ENCODE results near the gene GGT5. TPM values are rescaled to one million over a fixed set of nuclear protein-coding genes. Genes with fewer than 3 reads are reported as not detected.
"Not testable (repeated sequence)": the region's sequence is repeated elsewhere in the genome, so short reads cannot be mapped to it uniquely, and the experiment has no call there.

The GGT5 gene
- total and polyA plus RNA-seq, 4 donors: 6.3 to 35.0 (median 20.2) TPM

- H3K27me3 ChIP-seq (ENCODE audit: control insufficient read depth in 4 of 4, insufficient read depth in 4 of 4, low read length in 3 of 4); H3K9me3 ChIP-seq (ENCODE audit: control insufficient read depth in 4 of 4, low read length in 3 of 4); H3K27ac ChIP-seq (ENCODE audit: low read depth in 1 of 2, low read length in 2 of 2); H3K36me3 ChIP-seq (ENCODE audit: control insufficient read depth in 4 of 4, insufficient read depth in 3 of 4, low read depth in 1 of 4, low read length in 3 of 4); DNase-seq (ENCODE audit: low spot score); H3K4me3 ChIP-seq (ENCODE audit: low read depth in 1 of 3, low read length in 3 of 3); H3K9ac ChIP-seq (ENCODE audit: low read depth in 1 of 2, low read length in 2 of 2); H3K4me1 ChIP-seq (ENCODE audit: control insufficient read depth in 4 of 4, insufficient read depth in 4 of 4, low read length in 3 of 4): not testable (repeated sequence)
- TF ChIP-seq, protein P1, sequence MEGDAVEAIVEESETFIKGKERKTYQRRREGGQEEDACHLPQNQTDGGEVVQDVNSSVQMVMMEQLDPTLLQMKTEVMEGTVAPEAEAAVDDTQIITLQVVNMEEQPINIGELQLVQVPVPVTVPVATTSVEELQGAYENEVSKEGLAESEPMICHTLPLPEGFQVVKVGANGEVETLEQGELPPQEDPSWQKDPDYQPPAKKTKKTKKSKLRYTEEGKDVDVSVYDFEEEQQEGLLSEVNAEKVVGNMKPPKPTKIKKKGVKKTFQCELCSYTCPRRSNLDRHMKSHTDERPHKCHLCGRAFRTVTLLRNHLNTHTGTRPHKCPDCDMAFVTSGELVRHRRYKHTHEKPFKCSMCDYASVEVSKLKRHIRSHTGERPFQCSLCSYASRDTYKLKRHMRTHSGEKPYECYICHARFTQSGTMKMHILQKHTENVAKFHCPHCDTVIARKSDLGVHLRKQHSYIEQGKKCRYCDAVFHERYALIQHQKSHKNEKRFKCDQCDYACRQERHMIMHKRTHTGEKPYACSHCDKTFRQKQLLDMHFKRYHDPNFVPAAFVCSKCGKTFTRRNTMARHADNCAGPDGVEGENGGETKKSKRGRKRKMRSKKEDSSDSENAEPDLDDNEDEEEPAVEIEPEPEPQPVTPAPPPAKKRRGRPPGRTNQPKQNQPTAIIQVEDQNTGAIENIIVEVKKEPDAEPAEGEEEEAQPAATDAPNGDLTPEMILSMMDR (IDR thresholded peaks at IDR 0.05; ENCODE audit: low read depth, low read length, missing input control): peak; percentile 36
- TF ChIP-seq RAD21 (IDR thresholded peaks at IDR 0.05): peak; percentile 62 to 65
- WGBS: 27% methylated on average over 8 of the region's 10 CpGs
Observed at GRCh38 chr22:24259459-24259858, 14.6 kb upstream of the GGT5 start.

- H3K9me3 ChIP-seq (ENCODE audit: control insufficient read depth in 4 of 4, low read length in 3 of 4); H3K27me3 ChIP-seq (ENCODE audit: control insufficient read depth in 4 of 4, insufficient read depth in 4 of 4, low read length in 3 of 4); H3K4me3 ChIP-seq (ENCODE audit: low read depth in 1 of 3, low read length in 3 of 3); H3K36me3 ChIP-seq (ENCODE audit: control insufficient read depth in 4 of 4, insufficient read depth in 3 of 4, low read depth in 1 of 4, low read length in 3 of 4); H3K9ac ChIP-seq (ENCODE audit: low read depth in 1 of 2, low read length in 2 of 2); H3K4me1 ChIP-seq (ENCODE audit: control insufficient read depth in 4 of 4, insufficient read depth in 4 of 4, low read length in 3 of 4); DNase-seq (ENCODE audit: low spot score); H3K27ac ChIP-seq (ENCODE audit: low read depth in 1 of 2, low read length in 2 of 2): not testable (repeated sequence)
- WGBS: 96% methylated on average over 6 of the region's 7 CpGs
Observed at GRCh38 chr22:24256736-24257135, 11.9 kb upstream of the GGT5 start.

- H3K27ac ChIP-seq (ENCODE audit: low read depth in 1 of 2, low read length in 2 of 2); DNase-seq (ENCODE audit: low spot score); H3K9me3 ChIP-seq (ENCODE audit: control insufficient read depth in 4 of 4, low read length in 3 of 4); H3K36me3 ChIP-seq (ENCODE audit: control insufficient read depth in 4 of 4, insufficient read depth in 3 of 4, low read depth in 1 of 4, low read length in 3 of 4); H3K4me3 ChIP-seq (ENCODE audit: low read depth in 1 of 3, low read length in 3 of 3); H3K9ac ChIP-seq (ENCODE audit: low read depth in 1 of 2, low read length in 2 of 2); H3K27me3 ChIP-seq (ENCODE audit: control insufficient read depth in 4 of 4, insufficient read depth in 4 of 4, low read length in 3 of 4); H3K4me1 ChIP-seq (ENCODE audit: control insufficient read depth in 4 of 4, insufficient read depth in 4 of 4, low read length in 3 of 4): not testable (repeated sequence)
- 96% methylated on average over 11 of the region's 13 CpGs for WGBS
Observed at GRCh38 chr22:24256136-24256535, 11.3 kb upstream of the GGT5 start.

DNA sequence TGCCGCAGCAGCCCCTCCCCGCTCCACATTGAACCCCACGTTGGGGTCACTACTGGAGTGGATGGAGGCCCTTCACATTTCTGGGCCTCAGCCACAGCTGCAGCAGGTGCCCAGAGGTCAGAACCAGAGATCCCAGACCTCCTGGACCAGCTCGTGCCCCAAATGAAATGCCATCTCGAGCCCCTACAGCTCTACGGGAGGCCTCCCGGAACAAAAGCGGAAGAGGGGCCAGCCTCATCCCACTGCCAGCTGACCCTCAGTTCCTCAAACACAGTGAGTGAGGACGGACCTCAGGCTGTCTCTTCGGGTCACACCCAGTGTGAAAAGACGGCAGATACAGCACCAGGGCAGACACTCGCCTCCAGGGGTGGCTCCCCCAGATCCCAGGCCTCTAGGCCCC, 8.2 kb upstream of the GGT5 start:
- WGBS: 92% methylated on average over 12 of the region's 12 CpGs

DNA sequence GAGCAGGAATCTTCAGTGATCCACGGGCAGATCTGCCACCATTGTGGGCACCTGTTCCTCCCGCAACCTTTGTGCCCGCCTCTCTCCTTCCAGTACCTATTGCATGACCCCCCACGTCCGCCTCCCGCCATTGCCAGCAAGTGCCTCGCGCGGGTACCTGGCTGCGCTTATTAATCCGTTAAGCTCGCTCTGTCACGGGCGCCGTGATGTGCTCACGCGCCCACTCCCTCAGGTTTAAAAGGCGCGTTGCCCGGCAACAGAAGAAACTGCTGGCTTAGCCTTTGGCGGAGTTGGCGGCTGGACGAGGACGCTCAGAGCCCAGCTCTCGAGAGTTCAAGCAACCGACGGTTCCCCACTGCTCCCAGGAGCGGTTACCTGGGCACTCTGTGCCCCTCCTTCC, 6.4 kb upstream of the GGT5 start:
- WGBS: 93% methylated on average over 19 of the region's 28 CpGs
- not testable (repeated sequence) for H3K4me1 ChIP-seq (ENCODE audit: control insufficient read depth in 4 of 4, insufficient read depth in 4 of 4, low read length in 3 of 4); H3K9me3 ChIP-seq (ENCODE audit: control insufficient read depth in 4 of 4, low read length in 3 of 4); H3K9ac ChIP-seq (ENCODE audit: low read depth in 1 of 2, low read length in 2 of 2); H3K4me3 ChIP-seq (ENCODE audit: low read depth in 1 of 3, low read length in 3 of 3); H3K36me3 ChIP-seq (ENCODE audit: control insufficient read depth in 4 of 4, insufficient read depth in 3 of 4, low read depth in 1 of 4, low read length in 3 of 4); H3K27me3 ChIP-seq (ENCODE audit: control insufficient read depth in 4 of 4, insufficient read depth in 4 of 4, low read length in 3 of 4); DNase-seq (ENCODE audit: low spot score); H3K27ac ChIP-seq (ENCODE audit: low read depth in 1 of 2, low read length in 2 of 2)

More for the DNA sequence above, 8.2 kb upstream of the GGT5 start:
- not testable (repeated sequence) for H3K27ac ChIP-seq (ENCODE audit: low read depth in 1 of 2, low read length in 2 of 2); DNase-seq (ENCODE audit: low spot score); H3K4me1 ChIP-seq (ENCODE audit: control insufficient read depth in 4 of 4, insufficient read depth in 4 of 4, low read length in 3 of 4); H3K36me3 ChIP-seq (ENCODE audit: control insufficient read depth in 4 of 4, insufficient read depth in 3 of 4, low read depth in 1 of 4, low read length in 3 of 4); H3K9me3 ChIP-seq (ENCODE audit: control insufficient read depth in 4 of 4, low read length in 3 of 4); H3K4me3 ChIP-seq (ENCODE audit: low read depth in 1 of 3, low read length in 3 of 3); H3K27me3 ChIP-seq (ENCODE audit: control insufficient read depth in 4 of 4, insufficient read depth in 4 of 4, low read length in 3 of 4); H3K9ac ChIP-seq (ENCODE audit: low read depth in 1 of 2, low read length in 2 of 2)

DNA sequence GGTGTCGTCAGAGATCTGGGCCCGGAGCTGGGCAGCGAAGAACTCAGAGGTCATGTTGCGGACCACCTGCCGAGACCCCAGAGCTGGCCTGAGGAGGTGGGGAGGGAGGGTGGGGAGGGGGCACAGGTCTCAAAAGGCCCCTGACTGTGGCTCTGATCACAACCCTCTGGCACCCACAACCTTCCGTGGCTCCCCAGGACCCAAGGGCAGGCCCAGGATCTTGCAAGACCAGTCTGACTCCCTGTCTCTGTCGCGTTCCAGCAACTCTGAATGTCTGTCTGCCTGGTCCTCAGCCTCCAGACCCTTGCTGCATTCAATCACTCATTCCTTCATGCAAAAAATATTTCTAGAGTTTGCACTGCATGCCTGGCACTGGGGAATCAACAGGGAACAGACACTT, 4.5 kb upstream of the GGT5 start:
- not testable (repeated sequence) for H3K4me3 ChIP-seq (ENCODE audit: low read depth in 1 of 3, low read length in 3 of 3); H3K36me3 ChIP-seq (ENCODE audit: control insufficient read depth in 4 of 4, insufficient read depth in 3 of 4, low read depth in 1 of 4, low read length in 3 of 4); H3K9ac ChIP-seq (ENCODE audit: low read depth in 1 of 2, low read length in 2 of 2); H3K9me3 ChIP-seq (ENCODE audit: control insufficient read depth in 4 of 4, low read length in 3 of 4); DNase-seq (ENCODE audit: low spot score); H3K27me3 ChIP-seq (ENCODE audit: control insufficient read depth in 4 of 4, insufficient read depth in 4 of 4, low read length in 3 of 4); H3K27ac ChIP-seq (ENCODE audit: low read depth in 1 of 2, low read length in 2 of 2); H3K4me1 ChIP-seq (ENCODE audit: control insufficient read depth in 4 of 4, insufficient read depth in 4 of 4, low read length in 3 of 4)
- WGBS: 94% methylated on average over 8 of the region's 8 CpGs

- not testable (repeated sequence) for H3K27ac ChIP-seq (ENCODE audit: low read depth in 1 of 2, low read length in 2 of 2); H3K9ac ChIP-seq (ENCODE audit: low read depth in 1 of 2, low read length in 2 of 2); H3K4me1 ChIP-seq (ENCODE audit: control insufficient read depth in 4 of 4, insufficient read depth in 4 of 4, low read length in 3 of 4); DNase-seq (ENCODE audit: low spot score); H3K4me3 ChIP-seq (ENCODE audit: low read depth in 1 of 3, low read length in 3 of 3); H3K9me3 ChIP-seq (ENCODE audit: control insufficient read depth in 4 of 4, low read length in 3 of 4); H3K36me3 ChIP-seq (ENCODE audit: control insufficient read depth in 4 of 4, insufficient read depth in 3 of 4, low read depth in 1 of 4, low read length in 3 of 4); H3K27me3 ChIP-seq (ENCODE audit: control insufficient read depth in 4 of 4, insufficient read depth in 4 of 4, low read length in 3 of 4)
- WGBS: 88% methylated on average over 15 of the region's 15 CpGs
Observed at GRCh38 chr22:24248611-24249010, 3.7 kb upstream of the GGT5 start.

Data from liver (tissue), 9 donors.